IMR-90 (cell line): ENCODE data around the gene IDH3B. TPM values are rescaled to one million over a fixed set of nuclear protein-coding genes. Genes with fewer than 3 reads are reported as not detected.

ENCODE experiments used
- ATAC-seq: fragments of 200-7000 bp; cut with Tn5 transposase; 2 replicates; pipeline ENCODE4 v1.9.1; 2020; ENCODE audit warnings: low read depth, mild to moderate bottlenecking, moderate library complexity
- BruUV-seq: library from RNA; stranded (reverse); fragments of 400-500 nt; replicated peaks from 2 replicates; lab custom pipeline; 2021; lab: Mats Ljungman, UMichigan
- CTCF ChIA-PET: fragments of 300-600 bp; formaldehyde crosslinking; extraction: SDS; loops from one replicate; lab custom pipeline; 2021; ENCODE audit warnings: antibody characterized with exemption; lab: Yijun Ruan, JAX
- POLR2A ChIA-PET: fragments of 300-600 bp; sonication (Branson Sonifier 250); formaldehyde crosslinking; loops from one replicate; lab custom pipeline; 2022; ENCODE audit warnings: antibody characterized with exemption; ENCODE audit not compliant: unreplicated experiment; lab: Charles Lee
- DNase-seq: peaks from one replicate; pipeline ENCODE4 v3.0.0; 2013
- H2AFZ ChIP-seq: replicated peaks from 2 replicates; pipeline ENCODE3; 2013; ENCODE audit warnings: low read length, mild to moderate bottlenecking; ENCODE audit not compliant: poor library complexity
- H2AK5ac ChIP-seq: 2 replicates; pipeline ENCODE4 v1.6.1; 2013; ENCODE audit warnings: low read depth, low read length, inconsistent platforms
- H2AK9ac ChIP-seq: replicated peaks from 2 replicates; pipeline ENCODE3; 2013; ENCODE audit warnings: mild to moderate bottlenecking, low read depth, low read length, moderate library complexity; ENCODE audit not compliant: poor library complexity
- H2BK120ac ChIP-seq: 2 replicates; pipeline ENCODE4 v1.6.1; 2013; ENCODE audit warnings: low read depth, low read length, inconsistent platforms
- H2BK15ac ChIP-seq: 3 replicates; pipeline ENCODE4 v1.6.1; 2013; ENCODE audit warnings: low read depth, low read length, inconsistent platforms
- H2BK20ac ChIP-seq: 2 replicates; pipeline ENCODE4 v1.6.1; 2013; ENCODE audit warnings: low read depth, mild to moderate bottlenecking, inconsistent platforms, low read length, moderate library complexity
- H2BK5ac ChIP-seq: 2 replicates; pipeline ENCODE4 v1.6.1; 2013; ENCODE audit warnings: mild to moderate bottlenecking, low read depth, low read length, inconsistent platforms; ENCODE audit not compliant: poor library complexity, severe bottlenecking
- H3K14ac ChIP-seq: replicated peaks from 2 replicates; pipeline ENCODE4 v1.6.1; 2013; ENCODE audit warnings: low read depth, low read length, inconsistent platforms
- H3K18ac ChIP-seq: 2 replicates; pipeline ENCODE4 v1.6.1; 2013; ENCODE audit warnings: low read depth, low read length, control low read depth
- H3K23ac ChIP-seq: 2 replicates; pipeline ENCODE4 v1.6.1; 2013; ENCODE audit warnings: low read depth, low read length, inconsistent platforms
- H3K27ac ChIP-seq: 2 replicates; pipeline ENCODE4 v1.5.1; 2013; ENCODE audit warnings: mild to moderate bottlenecking, control low read depth, low read length; ENCODE audit not compliant: insufficient read depth
- H3K27me3 ChIP-seq: 2 replicates; pipeline ENCODE4 v1.6.1; 2013; ENCODE audit warnings: low read length; ENCODE audit not compliant: control insufficient read depth, insufficient read depth
- H3K36me3 ChIP-seq: 2 replicates; pipeline ENCODE4 v1.6.1; 2013; ENCODE audit warnings: low read length, mixed read lengths; ENCODE audit not compliant: control insufficient read depth, insufficient read depth
- H3K4ac ChIP-seq: 2 replicates; pipeline ENCODE4 v1.6.1; 2013; ENCODE audit warnings: low read depth, low read length, inconsistent platforms
- H3K4me1 ChIP-seq: 2 replicates; pipeline ENCODE4 v1.6.1; 2013; ENCODE audit warnings: low read length, mixed read lengths; ENCODE audit not compliant: control insufficient read depth, insufficient read depth
- H3K4me2 ChIP-seq: 2 replicates; pipeline ENCODE4 v1.6.1; 2013; ENCODE audit warnings: low read depth, mild to moderate bottlenecking, control low read depth, low read length, moderate library complexity
- H3K4me3 ChIP-seq: 2 replicates; pipeline ENCODE4 v1.5.1; 2013; ENCODE audit warnings: low read depth, mild to moderate bottlenecking, control low read depth, low read length, moderate library complexity; ENCODE audit not compliant: insufficient read depth
- H3K56ac ChIP-seq: 2 replicates; pipeline ENCODE4 v1.6.1; 2013; ENCODE audit warnings: low read length, inconsistent platforms; ENCODE audit not compliant: insufficient read depth; ENCODE audit errors: extremely low read depth
- H3K79me1 ChIP-seq, 2 experiments: 2 replicates each; pipeline ENCODE4 v1.6.1; 2013; ENCODE audit warnings: low read length in 2 of 2, inconsistent platforms in 1 of 2, low read depth in 1 of 2
- H3K9ac ChIP-seq: 2 replicates; pipeline ENCODE4 v1.6.1; 2013; ENCODE audit warnings: low read depth, low read length, control low read depth
- H3K9me1 ChIP-seq: 2 replicates; pipeline ENCODE4 v1.6.1; 2013; ENCODE audit warnings: low read length, inconsistent platforms; ENCODE audit not compliant: insufficient read depth
- H3K9me3 ChIP-seq: 2 replicates; pipeline ENCODE4 v1.6.1; 2013; ENCODE audit warnings: low read length; ENCODE audit not compliant: control insufficient read depth, insufficient read depth
- H4K20me1 ChIP-seq: 2 replicates; pipeline ENCODE4 v1.6.1; 2013; ENCODE audit warnings: low read length, inconsistent platforms; ENCODE audit not compliant: insufficient read depth
- H4K5ac ChIP-seq: 2 replicates; pipeline ENCODE4 v1.6.1; 2013; ENCODE audit warnings: mild to moderate bottlenecking, low read depth, low read length, control low read depth
- H4K8ac ChIP-seq, 2 experiments: 2 replicates each; pipeline ENCODE4 v1.6.1; 2013; ENCODE audit warnings: low read depth in 2 of 2, low read length in 2 of 2, control low read depth in 1 of 2, inconsistent platforms in 1 of 2
- H4K91ac ChIP-seq: 2 replicates; pipeline ENCODE4 v1.6.1; 2013; ENCODE audit warnings: low read depth, low read length, inconsistent platforms; ENCODE audit not compliant: insufficient read depth
- BHLHE40 ChIP-seq: fragments of 150-350 bp; IDR thresholded peaks from 2 replicates; pipeline ENCODE4 v1.6.1; 2016; ENCODE audit warnings: mild to moderate bottlenecking, low read depth, low read length
- CEBPB ChIP-seq: IDR thresholded peaks from 2 replicates; pipeline ENCODE4 v1.6.1; 2012; ENCODE audit warnings: low read depth, low read length, improper control_type of control experiment
- CHD1 ChIP-seq: IDR thresholded peaks from 2 replicates; pipeline ENCODE4 v1.6.1; 2012; ENCODE audit warnings: low read depth, low read length, improper control_type of control experiment
- FOS ChIP-seq: fragments of 150-350 bp; IDR thresholded peaks from 2 replicates; pipeline ENCODE4 v1.6.1; 2016; ENCODE audit warnings: low read depth, low read length
- MAFK ChIP-seq: IDR thresholded peaks from 2 replicates; pipeline ENCODE4 v1.6.1; 2012; ENCODE audit warnings: low read depth, low read length, improper control_type of control experiment
- MAZ ChIP-seq: IDR thresholded peaks from 2 replicates; pipeline ENCODE4 v1.6.1; 2012; ENCODE audit warnings: low read depth, mild to moderate bottlenecking, low read length, improper control_type of control experiment, moderate library complexity, borderline replicate concordance
- MXI1 ChIP-seq: IDR thresholded peaks from 2 replicates; pipeline ENCODE4 v1.6.1; 2012; ENCODE audit warnings: low read depth, mild to moderate bottlenecking, low read length, moderate library complexity, borderline replicate concordance
- NFE2L2 ChIP-seq: fragments of 150-350 bp; IDR thresholded peaks from 2 replicates; pipeline ENCODE4 v1.6.1; 2016; ENCODE audit warnings: low read depth, mild to moderate bottlenecking, low read length
- POLR2A ChIP-seq: IDR thresholded peaks from 2 replicates; pipeline ENCODE4 v1.6.1; 2012; ENCODE audit warnings: mild to moderate bottlenecking, low read depth, low read length
- RAD21 ChIP-seq: IDR thresholded peaks from 2 replicates; pipeline ENCODE4 v1.6.1; 2012; ENCODE audit warnings: low read length, improper control_type of control experiment
- RCOR1 ChIP-seq: IDR thresholded peaks from 2 replicates; pipeline ENCODE4 v1.6.1; 2012; ENCODE audit warnings: mild to moderate bottlenecking, low read length, improper control_type of control experiment; ENCODE audit not compliant: insufficient replicate concordance
- RFX5 ChIP-seq: IDR thresholded peaks from 2 replicates; pipeline ENCODE4 v1.8.0; 2012; ENCODE audit warnings: low read depth, mild to moderate bottlenecking, low read length, moderate library complexity
- SMC3 ChIP-seq: fragments of 150-350 bp; IDR thresholded peaks from 2 replicates; pipeline ENCODE4 v1.6.1; 2016; ENCODE audit warnings: low read depth, mild to moderate bottlenecking, antibody characterized with exemption, low read length, moderate library complexity
- WGBS, 2 experiments: methylation state at CpG; one replicate each; pipeline versions ENCODE4 v1.1.5 to v1.1.7; 2013; ENCODE audit warnings: missing lambda C conversion rate in 2 of 2; ENCODE audit not compliant: insufficient read length in 1 of 2; ENCODE audit errors: extremely low coverage in 2 of 2; 5-methylcytosine and 5-hydroxymethylcytosine counted together
- dilution Hi-C: fragments of 300-500 bp; cut with HindIII; formaldehyde crosslinking; loops from one replicate; pipeline ENCODE4 v1.14.3; 2018; ENCODE audit warnings: low sequenced_read_pairs; ENCODE audit not compliant: unreplicated experiment
- in situ Hi-C: fragments of 300-500 bp; cut with MboI; formaldehyde crosslinking; loops from 3 replicates; pipeline ENCODE4 v1.14.3; 2019; ENCODE audit warnings: low sequenced_read_pairs, inconsistent platforms, mixed read lengths
- intact Hi-C: fragments of 100-400 bp; cut with micrococcal nuclease; formaldehyde crosslinking; loops from 2 replicates; pipeline ENCODE4 v1.10.0; 2022
- polyA plus RNA-seq, 3 experiments: library from polyadenylated mRNA; depleted of rRNA; stranded (reverse); fragments of >200 nt; gene quantifications; 2 replicates each; pipeline ENCODE4 v1.2.3, GENCODE V29; 2012; ENCODE audit warnings: low replicate concordance in 1 of 3
- total RNA-seq: library from RNA; depleted of rRNA; stranded (reverse); fragments of >200 nt; gene quantifications from 2 replicates; pipeline ENCODE4 v1.2.3, GENCODE V29; 2012
- TF ChIP-seq, protein P1 (sequence below): conservative IDR thresholded peaks from 2 replicates; pipeline ENCODE4 v1.5.1; 2012; ENCODE audit warnings: mild to moderate bottlenecking, low read depth, low read length, improper control_type of control experiment
- TF ChIP-seq, protein P2 (sequence below): fragments of 150-350 bp; IDR thresholded peaks from 2 replicates; pipeline ENCODE4 v1.6.1; 2016; ENCODE audit warnings: low read depth, mild to moderate bottlenecking, low read length, moderate library complexity, borderline replicate concordance
- TF ChIP-seq, protein P3 (sequence below): fragments of 150-350 bp; IDR thresholded peaks from 2 replicates; pipeline ENCODE4 v1.6.1; 2017; ENCODE audit warnings: mild to moderate bottlenecking, antibody characterized with exemption, low read length, low read depth

The IDH3B gene
- total and polyA plus RNA-seq, 2 of the 4 experiments (the other 2 are of a cell fraction) = 151 to 160 TPM

DNA sequence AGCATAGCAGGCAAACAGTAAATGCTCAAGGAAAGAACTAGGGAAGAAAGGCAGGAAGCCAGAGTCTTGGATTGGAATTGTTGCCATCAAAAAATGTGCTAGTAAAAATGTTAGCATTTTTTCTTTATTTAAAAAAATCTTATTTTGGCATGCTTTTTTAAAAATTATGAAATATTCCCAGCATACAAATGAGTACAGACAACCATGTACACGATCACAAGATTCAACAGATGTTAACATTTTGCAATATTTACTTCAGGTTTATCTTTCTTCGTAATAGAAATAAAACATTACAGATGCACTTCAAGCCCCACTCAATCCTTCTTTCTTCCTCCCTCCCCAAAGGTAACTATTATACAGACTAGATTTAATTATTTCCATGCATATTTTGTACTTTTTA, 39.0 kb downstream of the IDH3B start:
- Histone ChIP-seq H3K4ac (no peak overlapping the region), H2BK20ac (no peak overlapping the region), H3K27me3 (peaks cover 2% of the 10 kb centered on the region; the same call in 1 of the 2 replicates), H4K20me1 (no peaks in the 10 kb centered on the region), H3K9me3 (peaks cover 7% of the 10 kb centered on the region), H3K9me1 (no peaks in the 10 kb centered on the region), H3K18ac (no peak overlapping the region), H3K36me3 (no peaks in the 10 kb centered on the region), H3K27ac (no peak overlapping the region), H3K4me1 (no peaks in the 10 kb centered on the region), H3K14ac (no peak overlapping the region), H3K79me1 (no peaks in the 10 kb centered on the region), H4K5ac (no peak overlapping the region), H2BK120ac (no peak overlapping the region), H4K91ac (no peak overlapping the region), H2AK9ac (no peak overlapping the region), H2BK5ac (no peak overlapping the region), H2AFZ (no peak overlapping the region), H3K56ac (no peak overlapping the region), H3K9ac (no peak overlapping the region), H4K8ac (no peak overlapping the region), H3K4me3 (no peak overlapping the region), H2AK5ac (no peak overlapping the region), H2BK15ac (no peak overlapping the region), H3K23ac (no peak overlapping the region), H3K4me2 (no peak overlapping the region)
- TF ChIP-seq RAD21 = no peak
- no peak for TF ChIP-seq BHLHE40
- no peak for TF ChIP-seq RCOR1
- TF ChIP-seq MXI1 = no peak
- TF ChIP-seq CHD1 = no peak
- TF ChIP-seq RFX5 = no peak
- TF ChIP-seq POLR2A = no peak
- TF ChIP-seq MAZ = no peak
- no peak for TF ChIP-seq MAFK
- TF ChIP-seq FOS = no peak
- TF ChIP-seq, protein P1, sequence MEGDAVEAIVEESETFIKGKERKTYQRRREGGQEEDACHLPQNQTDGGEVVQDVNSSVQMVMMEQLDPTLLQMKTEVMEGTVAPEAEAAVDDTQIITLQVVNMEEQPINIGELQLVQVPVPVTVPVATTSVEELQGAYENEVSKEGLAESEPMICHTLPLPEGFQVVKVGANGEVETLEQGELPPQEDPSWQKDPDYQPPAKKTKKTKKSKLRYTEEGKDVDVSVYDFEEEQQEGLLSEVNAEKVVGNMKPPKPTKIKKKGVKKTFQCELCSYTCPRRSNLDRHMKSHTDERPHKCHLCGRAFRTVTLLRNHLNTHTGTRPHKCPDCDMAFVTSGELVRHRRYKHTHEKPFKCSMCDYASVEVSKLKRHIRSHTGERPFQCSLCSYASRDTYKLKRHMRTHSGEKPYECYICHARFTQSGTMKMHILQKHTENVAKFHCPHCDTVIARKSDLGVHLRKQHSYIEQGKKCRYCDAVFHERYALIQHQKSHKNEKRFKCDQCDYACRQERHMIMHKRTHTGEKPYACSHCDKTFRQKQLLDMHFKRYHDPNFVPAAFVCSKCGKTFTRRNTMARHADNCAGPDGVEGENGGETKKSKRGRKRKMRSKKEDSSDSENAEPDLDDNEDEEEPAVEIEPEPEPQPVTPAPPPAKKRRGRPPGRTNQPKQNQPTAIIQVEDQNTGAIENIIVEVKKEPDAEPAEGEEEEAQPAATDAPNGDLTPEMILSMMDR = no peak
- TF ChIP-seq, protein P2, sequence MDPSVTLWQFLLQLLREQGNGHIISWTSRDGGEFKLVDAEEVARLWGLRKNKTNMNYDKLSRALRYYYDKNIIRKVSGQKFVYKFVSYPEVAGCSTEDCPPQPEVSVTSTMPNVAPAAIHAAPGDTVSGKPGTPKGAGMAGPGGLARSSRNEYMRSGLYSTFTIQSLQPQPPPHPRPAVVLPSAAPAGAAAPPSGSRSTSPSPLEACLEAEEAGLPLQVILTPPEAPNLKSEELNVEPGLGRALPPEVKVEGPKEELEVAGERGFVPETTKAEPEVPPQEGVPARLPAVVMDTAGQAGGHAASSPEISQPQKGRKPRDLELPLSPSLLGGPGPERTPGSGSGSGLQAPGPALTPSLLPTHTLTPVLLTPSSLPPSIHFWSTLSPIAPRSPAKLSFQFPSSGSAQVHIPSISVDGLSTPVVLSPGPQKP = no peak
- TF ChIP-seq NFE2L2 = no peak
- TF ChIP-seq CEBPB = no peak
- TF ChIP-seq, protein P3, sequence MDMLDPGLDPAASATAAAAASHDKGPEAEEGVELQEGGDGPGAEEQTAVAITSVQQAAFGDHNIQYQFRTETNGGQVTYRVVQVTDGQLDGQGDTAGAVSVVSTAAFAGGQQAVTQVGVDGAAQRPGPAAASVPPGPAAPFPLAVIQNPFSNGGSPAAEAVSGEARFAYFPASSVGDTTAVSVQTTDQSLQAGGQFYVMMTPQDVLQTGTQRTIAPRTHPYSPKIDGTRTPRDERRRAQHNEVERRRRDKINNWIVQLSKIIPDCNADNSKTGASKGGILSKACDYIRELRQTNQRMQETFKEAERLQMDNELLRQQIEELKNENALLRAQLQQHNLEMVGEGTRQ = no peak
- TF ChIP-seq SMC3 = no peak
- ChIA-PET POLR2A (no interaction called here), CTCF (no interaction called here)
- ATAC-seq = no peak
- no TSS peak for BruUV-seq
- in situ Hi-C loops = no loop called here
- WGBS, 2 experiments = no CpG with 5 or more reads among the region's 2 CpGs
- dilution Hi-C loops = no loop called here
- intact Hi-C loops = no loop called here
- DNase-seq = no peak
